NCI-H460 (cell line): ENCODE data around the gene CYTIP. TPM values are rescaled to one million over a fixed set of nuclear protein-coding genes. Genes with fewer than 3 reads are reported as not detected.

Source experiments
- DNase-seq: peaks from one replicate; pipeline ENCODE4 v3.0.0-alpha.2; 2016; ENCODE audit warnings: low read depth; ENCODE audit errors: extremely low read depth
- polyA plus RNA-seq: library from polyadenylated mRNA; depleted of rRNA; stranded (reverse); fragments of >200 nt; gene quantifications from 2 replicates; pipeline ENCODE4 v1.2.3, GENCODE V29; 2014; cell fraction: nucleus; rRNA removed
- total RNA-seq: library from RNA; depleted of rRNA; stranded (reverse); fragments of >200 nt; shearing (Covaris generic); gene quantifications from 2 replicates; pipeline ENCODE4 v1.2.3, GENCODE V29; 2014; rRNA removed

The CYTIP gene
- total RNA-seq: 1.3 and 1.9 TPM in 2 replicates
- polyA plus RNA-seq: 0.55 TPM in 1 of 2 replicates, not detected in the other

- no peak for DNase-seq
Measured at GRCh38 chr2:157443795-157444640, at the start of gene CYTIP. CYTIP (minus strand) TSS chr2:157444089; CDS start chr2:157444020, 69 bp downstream.

GRCh38 chr2:157492189-157492773 is 48.4 kb upstream of the CYTIP start:
- DNase-seq: peak; percentile 62

GRCh38 chr2:157489983-157490382 is 46.1 kb upstream of the CYTIP start:
- no peak for DNase-seq

- DNase-seq: no peak
Measured at GRCh38 chr2:157488877-157489276, 45.0 kb upstream of the CYTIP start.

GRCh38 chr2:157487747-157488146 is 43.9 kb upstream of the CYTIP start:
- DNase-seq: no peak

- DNase-seq: no peak
Measured at GRCh38 chr2:157487271-157487610, 43.4 kb upstream of the CYTIP start.

- no peak for DNase-seq
Measured at GRCh38 chr2:157486596-157487270, 42.8 kb upstream of the CYTIP start.

GRCh38 chr2:157480182-157480961 is 36.5 kb upstream of the CYTIP start:
- DNase-seq: no peak

- no peak for DNase-seq
Measured at GRCh38 chr2:157479081-157480027, 35.5 kb upstream of the CYTIP start.

GRCh38 chr2:157477919-157478318 is 34.0 kb upstream of the CYTIP start:
- no peak for DNase-seq

- DNase-seq: no peak
Measured at GRCh38 chr2:157476953-157477709, 33.2 kb upstream of the CYTIP start.

GRCh38 chr2:157475722-157476390 is 32.0 kb upstream of the CYTIP start:
- no peak for DNase-seq

GRCh38 chr2:157473581-157473980 is 29.7 kb upstream of the CYTIP start:
- DNase-seq: no peak

- no peak for DNase-seq
Measured at GRCh38 chr2:157471078-157471477, 27.2 kb upstream of the CYTIP start.

- no peak for DNase-seq
Measured at GRCh38 chr2:157470321-157470720, 26.4 kb upstream of the CYTIP start.

GRCh38 chr2:157469726-157470125 is 25.8 kb upstream of the CYTIP start:
- DNase-seq: no peak

- no peak for DNase-seq
Measured at GRCh38 chr2:157468931-157469708, 25.2 kb upstream of the CYTIP start.

GRCh38 chr2:157466764-157467163 is 22.9 kb upstream of the CYTIP start:
- no peak for DNase-seq
